ENCODE results near the gene MST1.

- TF ChIP-seq CTCF (IDR thresholded peaks at IDR 0.05; ENCODE audit: borderline replicate concordance, extremely low read depth, low read length, poor library complexity, severe bottlenecking) (no peak), EZH2 (IDR thresholded peaks at IDR 0.05; ENCODE audit: borderline replicate concordance, low read depth, low read length, severe bottlenecking) (no peak)
These were observed 39.1 kb downstream of the MST1 start for GRCh38 chr3:49650177-49650576.

All from DND-41 (cell line).